WERI-Rb-1 (cell line): ENCODE data around the gene PLEK.

Source experiments
- DNase-seq: peaks from one replicate; pipeline ENCODE4 v3.0.0-alpha.2; 2020
- H3K27ac ChIP-seq: fragments of 250-450 bp; sonication (Bioruptor Pico); 2 replicates; pipeline ENCODE4 v1.5.1; 2020; ENCODE audit warnings: mild to moderate bottlenecking, moderate library complexity
- H3K27me3 ChIP-seq: fragments of 250-450 bp; sonication (Bioruptor Pico); 2 replicates; pipeline ENCODE4 v1.5.1; 2021; ENCODE audit warnings: mild to moderate bottlenecking, low read depth, moderate library complexity; ENCODE audit not compliant: insufficient read depth, severe bottlenecking
- H3K36me3 ChIP-seq: fragments of 250-450 bp; sonication (Bioruptor Pico); 2 replicates; pipeline ENCODE4 v1.5.1; 2020; ENCODE audit warnings: mild to moderate bottlenecking, moderate library complexity
- H3K4me3 ChIP-seq: 2 replicates; pipeline ENCODE4 v1.5.1; 2011; ENCODE audit warnings: low read depth, mild to moderate bottlenecking, control low read depth, low read length
- H3K9me3 ChIP-seq: fragments of 250-450 bp; sonication (Bioruptor Pico); 2 replicates; pipeline ENCODE4 v1.5.1; 2021; ENCODE audit warnings: mild to moderate bottlenecking, moderate library complexity; ENCODE audit not compliant: severe bottlenecking
- TF ChIP-seq, protein P1 (sequence below): IDR thresholded peaks from 2 replicates; pipeline ENCODE4 v1.5.1; 2011; ENCODE audit warnings: low read depth, mild to moderate bottlenecking, control low read depth, inconsistent platforms, low read length

Gene PLEK

GRCh38 chr2:68418419-68418818 is 53.3 kb downstream of the PLEK start:
- H3K4me3 ChIP-seq = no peak overlapping the region
- no peaks in the 10 kb centered on the region for H3K36me3 ChIP-seq
- DNase-seq = no peak
- peaks cover 8% of the 10 kb centered on the region for H3K27me3 ChIP-seq
- peaks cover 2% of the 10 kb centered on the region for H3K9me3 ChIP-seq
- H3K27ac ChIP-seq = no peak overlapping the region
- TF ChIP-seq, protein P1, sequence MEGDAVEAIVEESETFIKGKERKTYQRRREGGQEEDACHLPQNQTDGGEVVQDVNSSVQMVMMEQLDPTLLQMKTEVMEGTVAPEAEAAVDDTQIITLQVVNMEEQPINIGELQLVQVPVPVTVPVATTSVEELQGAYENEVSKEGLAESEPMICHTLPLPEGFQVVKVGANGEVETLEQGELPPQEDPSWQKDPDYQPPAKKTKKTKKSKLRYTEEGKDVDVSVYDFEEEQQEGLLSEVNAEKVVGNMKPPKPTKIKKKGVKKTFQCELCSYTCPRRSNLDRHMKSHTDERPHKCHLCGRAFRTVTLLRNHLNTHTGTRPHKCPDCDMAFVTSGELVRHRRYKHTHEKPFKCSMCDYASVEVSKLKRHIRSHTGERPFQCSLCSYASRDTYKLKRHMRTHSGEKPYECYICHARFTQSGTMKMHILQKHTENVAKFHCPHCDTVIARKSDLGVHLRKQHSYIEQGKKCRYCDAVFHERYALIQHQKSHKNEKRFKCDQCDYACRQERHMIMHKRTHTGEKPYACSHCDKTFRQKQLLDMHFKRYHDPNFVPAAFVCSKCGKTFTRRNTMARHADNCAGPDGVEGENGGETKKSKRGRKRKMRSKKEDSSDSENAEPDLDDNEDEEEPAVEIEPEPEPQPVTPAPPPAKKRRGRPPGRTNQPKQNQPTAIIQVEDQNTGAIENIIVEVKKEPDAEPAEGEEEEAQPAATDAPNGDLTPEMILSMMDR = no peak

GRCh38 chr2:68418855-68419254 is 53.8 kb downstream of the PLEK start:
- TF ChIP-seq, protein P1 = no peak
- no peak overlapping the region for H3K4me3 ChIP-seq
- DNase-seq = no peak

GRCh38 chr2:68420254-68420910 is 55.3 kb downstream of the PLEK start:
- Histone ChIP-seq H3K36me3 (no peaks in the 10 kb centered on the region), H3K9me3 (peaks cover 2% of the 10 kb centered on the region), H3K27me3 (peaks cover 12% of the 10 kb centered on the region), H3K27ac (no peak overlapping the region), H3K4me3 (no peak overlapping the region)
- DNase-seq = no peak
- TF ChIP-seq, protein P1 = no peak

More at GRCh38 chr2:68418855-68419254, 53.8 kb downstream of the PLEK start:
- Histone ChIP-seq H3K27ac (no peak overlapping the region), H3K36me3 (no peaks in the 10 kb centered on the region), H3K9me3 (peaks cover 2% of the 10 kb centered on the region), H3K27me3 (peaks cover 8% of the 10 kb centered on the region)

DNA sequence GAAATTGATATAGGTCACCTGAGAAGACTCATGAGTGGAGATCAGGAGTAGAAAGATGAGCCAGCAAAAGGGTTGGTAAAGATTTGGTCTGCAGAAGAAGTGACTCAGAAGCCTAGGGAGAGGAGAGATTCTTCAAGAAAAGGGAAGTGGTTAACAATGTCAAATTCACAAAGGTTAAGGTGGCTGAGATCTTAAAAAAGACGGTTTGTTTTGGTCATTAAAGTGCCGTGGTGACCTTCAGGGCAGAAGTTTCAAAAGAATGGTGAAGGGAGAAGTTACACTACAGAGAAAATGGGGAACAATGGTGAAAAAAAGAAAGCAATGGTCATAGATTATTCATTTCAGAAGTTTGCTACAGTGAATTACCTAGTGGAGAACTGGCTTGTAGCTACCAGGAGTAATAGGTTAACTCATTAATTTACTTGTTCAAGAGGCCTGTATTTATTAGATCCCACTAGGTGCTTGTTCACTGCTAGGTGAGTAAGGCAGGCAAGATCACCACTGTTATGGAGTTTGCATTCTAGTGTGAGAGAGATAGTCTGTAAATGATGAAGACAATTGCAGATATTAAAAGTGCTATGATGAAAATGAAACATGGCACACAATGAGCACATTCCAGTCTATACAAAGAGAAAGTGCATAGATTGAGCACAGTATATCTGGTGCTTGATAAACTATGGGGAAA is 59.0 kb downstream of the PLEK start:
- H3K4me3 ChIP-seq = no peak overlapping the region

DNA sequence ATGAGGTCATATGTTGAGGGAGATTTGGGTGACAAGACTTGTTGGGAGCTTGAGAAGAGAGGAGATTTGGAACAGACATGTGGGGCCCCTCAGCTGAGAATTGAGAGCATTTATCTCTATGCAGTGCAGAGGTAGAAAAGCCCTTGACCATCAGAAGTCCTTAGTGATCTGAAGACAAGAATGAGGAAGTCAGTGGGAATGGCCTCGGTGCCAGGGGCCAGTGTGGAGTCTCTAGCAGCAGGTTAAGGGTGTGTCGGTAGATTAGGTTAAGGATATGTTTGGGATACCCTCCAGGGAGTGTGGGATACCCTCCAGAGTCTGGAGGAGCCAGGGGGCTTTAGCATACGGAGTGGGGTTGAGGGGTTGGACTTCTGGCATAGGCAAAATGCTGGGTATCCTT is 60.4 kb downstream of the PLEK start:
- Histone ChIP-seq H3K27me3 (peaks cover 6% of the 10 kb centered on the region), H3K27ac (no peak overlapping the region), H3K36me3 (no peaks in the 10 kb centered on the region), H3K9me3 (no peaks in the 10 kb centered on the region), H3K4me3 (no peak overlapping the region)
- no peak for DNase-seq
- TF ChIP-seq, protein P1 = no peak

More for the DNA sequence above, 59.0 kb downstream of the PLEK start:
- TF ChIP-seq, protein P1 = no peak
- no peak overlapping the region for H3K27ac ChIP-seq
- no peak for DNase-seq
- H3K9me3 ChIP-seq = no peaks in the 10 kb centered on the region
- peaks cover 6% of the 10 kb centered on the region for H3K27me3 ChIP-seq
- no peaks in the 10 kb centered on the region for H3K36me3 ChIP-seq
